Type B pancreatic cell (in vitro differentiated cells): Measurements from ENCODE around the gene ESPN. TPM values are rescaled to one million over a fixed set of nuclear protein-coding genes. Genes with fewer than 3 reads are reported as not detected.

Experiments
- DNase-seq: peaks from one replicate; pipeline ENCODE4 v3.0.0; 2021; ENCODE audit warnings: mixed read lengths; ENCODE audit not compliant: unreplicated experiment; ENCODE audit errors: extremely low spot score
- H3K27ac Mint-ChIP-seq: 2 replicates; pipeline ENCODE4 v1.8.0; 2021; ENCODE audit warnings: mild to moderate bottlenecking, mixed read lengths
- H3K27me3 Mint-ChIP-seq: 2 replicates; pipeline ENCODE4 v1.8.0; 2021; ENCODE audit warnings: mixed read lengths
- H3K36me3 Mint-ChIP-seq: 2 replicates; pipeline ENCODE4 v1.8.0; 2021; ENCODE audit warnings: mixed read lengths
- H3K4me1 Mint-ChIP-seq: one replicate; pipeline ENCODE4 v1.8.0; 2021; ENCODE audit warnings: mixed read lengths; ENCODE audit not compliant: unreplicated experiment
- H3K4me3 Mint-ChIP-seq: 2 replicates; pipeline ENCODE4 v1.8.0; 2021; ENCODE audit warnings: mild to moderate bottlenecking, mixed read lengths
- H3K9me3 Mint-ChIP-seq: 2 replicates; pipeline ENCODE4 v1.8.0; 2021; ENCODE audit warnings: mixed read lengths
- CTCF ChIP-seq: fragments of 200-600 bp; sonication (generic); conservative IDR thresholded peaks from 2 replicates; pipeline ENCODE4 v1.5.0; 2021; ENCODE audit warnings: antibody characterized with exemption, mild to moderate bottlenecking
- total RNA-seq: library from RNA; stranded (reverse); gene quantifications from 2 replicates; pipeline ENCODE4 v1.2.1, GENCODE V29; 2021; ENCODE audit warnings: low replicate concordance

Gene ESPN
- total RNA-seq, 1 donor from 2014 or later: 13.8 TPM

DNA sequence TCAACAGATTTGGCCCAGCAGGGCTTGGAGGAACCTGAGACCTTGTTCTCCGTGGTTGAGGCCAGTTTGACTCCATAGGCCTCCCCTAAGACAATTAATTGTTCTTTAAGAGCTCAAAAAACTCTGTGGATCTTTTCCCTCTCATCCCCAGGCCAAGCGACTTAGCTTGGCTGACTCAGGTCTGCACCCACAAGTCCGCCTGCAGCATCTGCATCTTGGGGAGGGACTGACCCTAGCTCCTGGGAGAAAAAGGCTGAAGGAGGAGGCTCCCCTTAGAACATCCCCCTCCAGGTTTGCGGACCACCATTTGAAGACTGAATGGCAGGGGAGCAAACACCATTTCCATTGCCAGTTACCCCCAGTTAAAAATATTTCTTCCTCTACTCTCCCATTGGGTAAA is 3.3 kb upstream of the ESPN start:
- Mint-ChIP-seq H3K27ac (peak overlapping the region; percentile 63), H3K36me3 (no peaks in the 10 kb centered on the region), H3K27me3 (peaks cover 83% of the 10 kb centered on the region), H3K4me1 (no peaks in the 10 kb centered on the region), H3K9me3 (no peaks in the 10 kb centered on the region), H3K4me3 (peak overlapping the region; percentile 71)
- TF ChIP-seq CTCF: no peak
- no peak for DNase-seq

- no peak overlapping the region for H3K27ac Mint-ChIP-seq
- no peaks in the 10 kb centered on the region for H3K9me3 Mint-ChIP-seq
- H3K36me3 Mint-ChIP-seq: no peaks in the 10 kb centered on the region
- peak overlapping the region; percentile 20 for H3K4me3 Mint-ChIP-seq
- peaks cover 77% of the 10 kb centered on the region for H3K27me3 Mint-ChIP-seq
- no peaks in the 10 kb centered on the region for H3K4me1 Mint-ChIP-seq
- peak; percentile 82 for TF ChIP-seq CTCF
- DNase-seq: no peak
These were observed 1.1 kb upstream of the ESPN start for GRCh38 chr1:6423321-6423999.

- Mint-ChIP-seq H3K4me3 (peak overlapping the region; percentile 14), H3K4me1 (no peaks in the 10 kb centered on the region), H3K27me3 (peaks cover 73% of the 10 kb centered on the region), H3K36me3 (no peaks in the 10 kb centered on the region), H3K9me3 (no peaks in the 10 kb centered on the region), H3K27ac (no peak overlapping the region)
- TF ChIP-seq CTCF: no peak
- DNase-seq: no peak
These were observed 493 bp upstream of the ESPN start for GRCh38 chr1:6424000-6424565.

GRCh38 chr1:6425658-6426057 is 1.1 kb downstream of the ESPN start:
- Mint-ChIP-seq H3K4me3 (no peak overlapping the region), H3K9me3 (no peaks in the 10 kb centered on the region), H3K36me3 (no peaks in the 10 kb centered on the region), H3K27me3 (peaks cover 74% of the 10 kb centered on the region), H3K27ac (no peak overlapping the region), H3K4me1 (no peaks in the 10 kb centered on the region)
- TF ChIP-seq CTCF: no peak
- DNase-seq: no peak

GRCh38 chr1:6426277-6426971 is 1.8 kb downstream of the ESPN start:
- no peaks in the 10 kb centered on the region for H3K4me1 Mint-ChIP-seq
- H3K4me3 Mint-ChIP-seq: no peak overlapping the region
- no peak overlapping the region for H3K27ac Mint-ChIP-seq
- no peaks in the 10 kb centered on the region for H3K36me3 Mint-ChIP-seq
- H3K9me3 Mint-ChIP-seq: no peaks in the 10 kb centered on the region
- DNase-seq: no peak
- H3K27me3 Mint-ChIP-seq: peaks cover 67% of the 10 kb centered on the region
- no peak for TF ChIP-seq CTCF
